ENCODE results near the gene WDR33. TPM values are rescaled to one million over a fixed set of nuclear protein-coding genes. Genes with fewer than 3 reads are reported as not detected.

WDR33 gene
- total and polyA plus RNA-seq, 9 donors: 16.3 to 56.2 (median 46.7) TPM

- WGBS, 3 donors: 92 to 95% (median 93%) methylated on average over 5 of the region's 5 CpGs
- intact Hi-C loops (cut with DNase I): loop anchor here in 1 of 4 donors (5.0 kb wide), 1 partner anchor 105 kb away; no protein-coding TSS in a partner anchor
- Histone ChIP-seq H3K36me3 (no peaks in the 10 kb centered on the region), H3K27me3 (no peaks in the 10 kb centered on the region), H3K27ac (no peak overlapping the region), H3K4me1 (ENCODE audit: insufficient read depth) (no peaks in the 10 kb centered on the region), H3K9me3 (no peaks in the 10 kb centered on the region), H3K4me3 (no peak overlapping the region)
- DNase-seq: no peak
- TF ChIP-seq POLR2A (IDR thresholded peaks at IDR 0.05) (no peak), EP300 (IDR thresholded peaks at IDR 0.05) (no peak)
- TF ChIP-seq, protein P1, sequence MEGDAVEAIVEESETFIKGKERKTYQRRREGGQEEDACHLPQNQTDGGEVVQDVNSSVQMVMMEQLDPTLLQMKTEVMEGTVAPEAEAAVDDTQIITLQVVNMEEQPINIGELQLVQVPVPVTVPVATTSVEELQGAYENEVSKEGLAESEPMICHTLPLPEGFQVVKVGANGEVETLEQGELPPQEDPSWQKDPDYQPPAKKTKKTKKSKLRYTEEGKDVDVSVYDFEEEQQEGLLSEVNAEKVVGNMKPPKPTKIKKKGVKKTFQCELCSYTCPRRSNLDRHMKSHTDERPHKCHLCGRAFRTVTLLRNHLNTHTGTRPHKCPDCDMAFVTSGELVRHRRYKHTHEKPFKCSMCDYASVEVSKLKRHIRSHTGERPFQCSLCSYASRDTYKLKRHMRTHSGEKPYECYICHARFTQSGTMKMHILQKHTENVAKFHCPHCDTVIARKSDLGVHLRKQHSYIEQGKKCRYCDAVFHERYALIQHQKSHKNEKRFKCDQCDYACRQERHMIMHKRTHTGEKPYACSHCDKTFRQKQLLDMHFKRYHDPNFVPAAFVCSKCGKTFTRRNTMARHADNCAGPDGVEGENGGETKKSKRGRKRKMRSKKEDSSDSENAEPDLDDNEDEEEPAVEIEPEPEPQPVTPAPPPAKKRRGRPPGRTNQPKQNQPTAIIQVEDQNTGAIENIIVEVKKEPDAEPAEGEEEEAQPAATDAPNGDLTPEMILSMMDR (IDR thresholded peaks at IDR 0.05): no peak
Observed at GRCh38 chr2:127747621-127748020, 63.4 kb downstream of the WDR33 start.

GRCh38 chr2:127743477-127744026 is 67.4 kb downstream of the WDR33 start:
- H3K27ac ChIP-seq: no peak overlapping the region
- no peaks in the 10 kb centered on the region for H3K9me3 ChIP-seq
- 78 to 83% (median 78%) methylated on average over 3 of the region's 3 CpGs for WGBS, 3 donors
- no peaks in the 10 kb centered on the region for H3K4me1 ChIP-seq (ENCODE audit: insufficient read depth)
- H3K27me3 ChIP-seq: no peaks in the 10 kb centered on the region
- TF ChIP-seq EP300 (IDR thresholded peaks at IDR 0.05): no peak
- TF ChIP-seq, protein P1 (IDR thresholded peaks at IDR 0.05): no peak
- no peak for TF ChIP-seq POLR2A (IDR thresholded peaks at IDR 0.05)
- H3K4me3 ChIP-seq: no peak overlapping the region
- intact Hi-C loops (cut with DNase I): no loop called here
- no peak for DNase-seq
- H3K36me3 ChIP-seq: no peaks in the 10 kb centered on the region

DNA sequence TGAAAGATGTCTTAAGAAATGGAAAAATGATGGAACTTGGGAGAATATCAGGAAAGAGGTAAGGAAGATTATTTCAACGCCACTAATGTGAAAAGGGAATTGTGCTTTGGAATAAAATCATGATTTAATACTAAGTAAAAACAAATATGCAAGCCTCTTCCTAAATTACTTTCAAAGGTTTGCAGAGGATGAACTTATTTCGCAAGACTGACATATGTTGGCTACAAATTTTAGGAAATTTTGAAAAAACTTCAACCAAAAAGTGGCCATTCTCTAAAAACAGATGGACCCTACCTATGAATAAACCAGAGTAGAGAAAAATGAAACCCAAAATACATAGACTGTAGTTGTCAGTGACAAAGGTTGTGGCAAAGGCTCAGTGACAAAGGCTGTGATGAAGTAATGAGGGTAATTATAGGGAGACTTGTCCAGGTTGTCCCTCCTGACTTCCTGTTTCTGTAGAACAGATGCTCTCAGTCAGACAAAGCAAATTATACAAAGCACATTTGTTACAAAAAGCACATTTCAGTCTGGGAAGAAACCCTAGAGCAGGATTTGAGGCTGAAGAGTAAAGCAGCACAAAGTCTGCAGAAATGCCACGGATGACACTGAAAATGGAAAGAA is 70.2 kb downstream of the WDR33 start:
- intact Hi-C loops (cut with DNase I): no loop called here
- H3K4me3 ChIP-seq: no peak overlapping the region
- no peaks in the 10 kb centered on the region for H3K36me3 ChIP-seq
- TF ChIP-seq EP300 (IDR thresholded peaks at IDR 0.05): no peak
- TF ChIP-seq, protein P1 (IDR thresholded peaks at IDR 0.05): no peak
- no peak for TF ChIP-seq POLR2A (IDR thresholded peaks at IDR 0.05)
- H3K4me1 ChIP-seq (ENCODE audit: insufficient read depth): no peaks in the 10 kb centered on the region
- H3K27me3 ChIP-seq: no peaks in the 10 kb centered on the region
- no peak for DNase-seq
- 94 to 97% (median 95%) methylated on average over 3 of the region's 3 CpGs for WGBS, 3 donors
- no peaks in the 10 kb centered on the region for H3K9me3 ChIP-seq
- no peak overlapping the region for H3K27ac ChIP-seq

- Histone ChIP-seq H3K9me3 (no peaks in the 10 kb centered on the region), H3K36me3 (no peaks in the 10 kb centered on the region), H3K4me1 (ENCODE audit: insufficient read depth) (no peaks in the 10 kb centered on the region), H3K27me3 (no peaks in the 10 kb centered on the region), H3K4me3 (no peak overlapping the region), H3K27ac (no peak overlapping the region)
- WGBS, 3 donors: 92 to 100% (median 99%) methylated on average over 1 of the region's 1 CpG
- no peak for DNase-seq
- intact Hi-C loops (cut with DNase I): no loop called here
- TF ChIP-seq EP300 (IDR thresholded peaks at IDR 0.05): no peak
- no peak for TF ChIP-seq POLR2A (IDR thresholded peaks at IDR 0.05)
- TF ChIP-seq, protein P1 (IDR thresholded peaks at IDR 0.05): no peak
Observed at GRCh38 chr2:127739800-127740199, 71.2 kb downstream of the WDR33 start.
